ENCODE results near the gene WLS. TPM values are rescaled to one million over a fixed set of nuclear protein-coding genes. Genes with fewer than 3 reads are reported as not detected.

WLS gene
- total and polyA plus RNA-seq, 10 of the 15 experiments (the other 5 are each of a cell fraction or from before 2014, with no cell fraction given), result 0.04 to 0.36 TPM; not detected in 8

DNA sequence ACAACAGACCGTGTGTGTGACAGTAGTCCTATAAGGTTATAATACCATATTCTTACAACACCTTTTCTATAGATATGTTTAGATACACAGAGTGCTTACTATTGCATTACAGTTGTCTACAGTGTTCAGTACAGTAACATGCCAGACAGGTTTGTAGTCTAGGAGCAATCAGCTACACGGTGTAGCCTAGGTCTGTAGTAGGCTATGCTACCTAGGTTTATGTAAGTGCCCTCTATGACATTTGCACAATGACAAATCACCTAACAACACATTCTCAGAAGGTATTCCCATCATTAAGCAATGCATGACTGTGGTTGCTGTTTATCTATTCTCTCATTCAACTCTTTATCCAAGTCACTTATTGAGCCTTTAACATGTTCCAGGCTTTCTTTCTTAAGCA lies 1.8 kb upstream of the WLS start (continued):
- TF ChIP-seq TARDBP (IDR thresholded peaks at IDR 0.05; ENCODE audit: borderline replicate concordance) (no peak), ZZZ3 (IDR thresholded peaks at IDR 0.05; ENCODE audit: control insufficient read depth, insufficient read length, low read depth) (no peak), CHD4 (IDR thresholded peaks at IDR 0.05) (no peak), MTA2 (IDR thresholded peaks at IDR 0.05; ENCODE audit: low read depth) (no peak), SREBF1 (IDR thresholded peaks at IDR 0.05; ENCODE audit: low read length) (no peak)
- TF ChIP-seq, protein P1, sequence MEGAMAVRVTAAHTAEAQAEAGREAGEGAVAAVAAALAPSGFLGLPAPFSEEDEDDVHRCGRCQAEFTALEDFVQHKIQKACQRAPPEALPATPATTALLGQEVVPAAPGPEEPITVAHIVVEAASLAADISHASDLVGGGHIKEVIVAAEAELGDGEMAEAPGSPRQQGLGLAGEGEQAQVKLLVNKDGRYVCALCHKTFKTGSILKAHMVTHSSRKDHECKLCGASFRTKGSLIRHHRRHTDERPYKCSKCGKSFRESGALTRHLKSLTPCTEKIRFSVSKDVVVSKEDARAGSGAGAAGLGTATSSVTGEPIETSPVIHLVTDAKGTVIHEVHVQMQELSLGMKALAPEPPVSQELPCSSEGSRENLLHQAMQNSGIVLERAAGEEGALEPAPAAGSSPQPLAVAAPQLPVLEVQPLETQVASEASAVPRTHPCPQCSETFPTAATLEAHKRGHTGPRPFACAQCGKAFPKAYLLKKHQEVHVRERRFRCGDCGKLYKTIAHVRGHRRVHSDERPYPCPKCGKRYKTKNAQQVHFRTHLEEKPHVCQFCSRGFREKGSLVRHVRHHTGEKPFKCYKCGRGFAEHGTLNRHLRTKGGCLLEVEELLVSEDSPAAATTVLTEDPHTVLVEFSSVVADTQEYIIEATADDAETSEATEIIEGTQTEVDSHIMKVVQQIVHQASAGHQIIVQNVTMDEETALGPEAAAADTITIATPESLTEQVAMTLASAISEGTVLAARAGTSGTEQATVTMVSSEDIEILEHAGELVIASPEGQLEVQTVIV (IDR thresholded peaks at IDR 0.05; ENCODE audit: borderline replicate concordance, partially characterized antibody), result no peak
- TF ChIP-seq, protein P2, sequence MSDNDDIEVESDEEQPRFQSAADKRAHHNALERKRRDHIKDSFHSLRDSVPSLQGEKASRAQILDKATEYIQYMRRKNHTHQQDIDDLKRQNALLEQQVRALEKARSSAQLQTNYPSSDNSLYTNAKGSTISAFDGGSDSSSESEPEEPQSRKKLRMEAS (IDR thresholded peaks at IDR 0.05; ENCODE audit: low read depth, low read length), result no peak

DNA sequence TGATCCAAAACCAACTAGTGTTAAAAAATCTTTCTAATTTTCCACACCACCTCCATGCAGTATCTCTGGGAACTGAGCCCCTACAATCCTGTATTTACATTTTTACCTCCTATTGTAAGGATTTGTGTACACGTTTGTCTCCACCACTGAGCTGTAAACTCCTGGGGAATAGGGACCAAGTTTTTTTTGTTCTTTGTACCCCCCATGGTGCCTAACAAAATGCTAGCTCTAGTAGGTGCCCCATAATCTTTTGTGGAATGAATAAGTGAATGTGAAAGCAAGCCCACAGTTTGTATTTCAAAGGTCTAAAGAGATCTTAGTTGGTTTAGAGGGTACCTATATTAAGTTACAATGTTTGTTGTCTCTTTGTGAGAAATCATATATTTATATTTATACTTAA lies 879 bp upstream of the WLS start:
- no peaks in the 10 kb centered on the region for H3K9me3 ChIP-seq (replicated peaks; ENCODE audit: control insufficient read depth, insufficient read depth, low read length)
- SMC1A ChIA-PET (ENCODE audit: uncharacterized antibody, unreplicated experiment), result no interaction called here
- no peaks in the 10 kb centered on the region for H3K79me2 ChIP-seq (ENCODE audit: control insufficient read depth, insufficient read depth, low read length)
- 0% methylated on average over 1 of the region's 1 CpG for WGBS (ENCODE audit: insufficient coverage, insufficient replicate concordance, low lambda C conversion rate, missing lambda C conversion rate)
- RAD21 ChIA-PET (ENCODE audit: unreplicated experiment), result no interaction called here
- ATAC-seq (no peak), FAIRE-seq (no peak), DNase-seq (ENCODE audit: low read depth, low spot score) (no peak)
- H3K27me3 ChIP-seq (replicated peaks in 1 of 2; ENCODE audit: control insufficient read depth in 2 of 2, insufficient read depth in 2 of 2, low read length in 1 of 2), result peaks cover 10 to 16% of the 10 kb centered on the region in 2 experiments
- no peaks in the 10 kb centered on the region for H3K36me3 ChIP-seq (ENCODE audit: control insufficient read depth in 2 of 2, insufficient read depth in 2 of 2, low read length in 1 of 2)
- no peaks in the 10 kb centered on the region for H3K4me1 ChIP-seq (ENCODE audit: control insufficient read depth, insufficient read depth, low read length)
- CTCF ChIA-PET, result no interaction called here
- H3K27ac ChIP-seq (ENCODE audit: control insufficient read depth, insufficient read depth), result no peak overlapping the region
- H3K4me3 ChIP-seq, result no peak overlapping the region
- H2AFZ ChIP-seq (ENCODE audit: control insufficient read depth, low read depth, low read length), result no peak overlapping the region
- intact Hi-C loops (cut with micrococcal nuclease; ENCODE audit: unreplicated experiment) (no loop called here), in situ Hi-C loops (cut with MboI) (no loop called here)
- no peaks in the 10 kb centered on the region for H4K20me1 ChIP-seq (ENCODE audit: control insufficient read depth, insufficient read depth)
- no peak overlapping the region for H3K4me2 ChIP-seq (ENCODE audit: control insufficient read depth, insufficient read depth)
- no TSS peak for BruUV-seq (replicated peaks)
- no peak overlapping the region for H3K9ac ChIP-seq (ENCODE audit: control insufficient read depth, insufficient read depth, low read length)
- POLR2A ChIA-PET, result interaction anchor here (0.6 kb wide), 1 partner anchor 13 kb away, joined by 3 read pairs; no protein-coding TSS in a partner anchor
- TF ChIP-seq CEBPB (IDR thresholded peaks at IDR 0.05; ENCODE audit: borderline replicate concordance in 1 of 2, low read depth in 2 of 2, low read length in 2 of 2), result no peak
- TF ChIP-seq MTA2 (IDR thresholded peaks at IDR 0.05; ENCODE audit: low read depth), result no peak
- TF ChIP-seq, protein P3, sequence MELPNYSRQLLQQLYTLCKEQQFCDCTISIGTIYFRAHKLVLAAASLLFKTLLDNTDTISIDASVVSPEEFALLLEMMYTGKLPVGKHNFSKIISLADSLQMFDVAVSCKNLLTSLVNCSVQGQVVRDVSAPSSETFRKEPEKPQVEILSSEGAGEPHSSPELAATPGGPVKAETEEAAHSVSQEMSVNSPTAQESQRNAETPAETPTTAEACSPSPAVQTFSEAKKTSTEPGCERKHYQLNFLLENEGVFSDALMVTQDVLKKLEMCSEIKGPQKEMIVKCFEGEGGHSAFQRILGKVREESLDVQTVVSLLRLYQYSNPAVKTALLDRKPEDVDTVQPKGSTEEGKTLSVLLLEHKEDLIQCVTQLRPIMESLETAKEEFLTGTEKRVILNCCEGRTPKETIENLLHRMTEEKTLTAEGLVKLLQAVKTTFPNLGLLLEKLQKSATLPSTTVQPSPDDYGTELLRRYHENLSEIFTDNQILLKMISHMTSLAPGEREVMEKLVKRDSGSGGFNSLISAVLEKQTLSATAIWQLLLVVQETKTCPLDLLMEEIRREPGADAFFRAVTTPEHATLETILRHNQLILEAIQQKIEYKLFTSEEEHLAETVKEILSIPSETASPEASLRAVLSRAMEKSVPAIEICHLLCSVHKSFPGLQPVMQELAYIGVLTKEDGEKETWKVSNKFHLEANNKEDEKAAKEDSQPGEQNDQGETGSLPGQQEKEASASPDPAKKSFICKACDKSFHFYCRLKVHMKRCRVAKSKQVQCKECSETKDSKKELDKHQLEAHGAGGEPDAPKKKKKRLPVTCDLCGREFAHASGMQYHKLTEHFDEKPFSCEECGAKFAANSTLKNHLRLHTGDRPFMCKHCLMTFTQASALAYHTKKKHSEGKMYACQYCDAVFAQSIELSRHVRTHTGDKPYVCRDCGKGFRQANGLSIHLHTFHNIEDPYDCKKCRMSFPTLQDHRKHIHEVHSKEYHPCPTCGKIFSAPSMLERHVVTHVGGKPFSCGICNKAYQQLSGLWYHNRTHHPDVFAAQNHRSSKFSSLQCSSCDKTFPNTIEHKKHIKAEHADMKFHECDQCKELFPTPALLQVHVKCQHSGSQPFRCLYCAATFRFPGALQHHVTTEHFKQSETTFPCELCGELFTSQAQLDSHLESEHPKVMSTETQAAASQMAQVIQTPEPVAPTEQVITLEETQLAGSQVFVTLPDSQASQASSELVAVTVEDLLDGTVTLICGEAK (IDR thresholded peaks at IDR 0.05; ENCODE audit: borderline replicate concordance), result no peak
- TF ChIP-seq TCF3 (IDR thresholded peaks at IDR 0.05; ENCODE audit: borderline replicate concordance, insufficient read depth, low read depth, low read length), result no peak
- TF ChIP-seq IRF4 (IDR thresholded peaks at IDR 0.05; ENCODE audit: low read depth, low read length), result no peak
- no peak for TF ChIP-seq EED (IDR thresholded peaks at IDR 0.05; ENCODE audit: low read depth)
- TF ChIP-seq SIN3A (IDR thresholded peaks at IDR 0.05; ENCODE audit: low read depth, low read length), result no peak

Data from GM12878 (cell line).